HepG2 (cell line): ENCODE data around the gene MBOAT7. TPM values are rescaled to one million over a fixed set of nuclear protein-coding genes. Genes with fewer than 3 reads are reported as not detected.

ENCODE experiments used
- ATF2 ChIP-seq: sonication (generic); formaldehyde crosslinking; IDR thresholded peaks from 2 replicates; pipeline ENCODE4 v1.4.0; 2020; ENCODE audit warnings: missing genetic modification reagents
- DBP ChIP-seq: sonication (generic); formaldehyde crosslinking; IDR thresholded peaks from 2 replicates; pipeline ENCODE4 v1.4.0; 2020; ENCODE audit warnings: missing genetic modification reagents; ENCODE audit errors: not compliant biosample characterization
- GLI4 ChIP-seq: sonication (generic); formaldehyde crosslinking; IDR thresholded peaks from 2 replicates; pipeline ENCODE4 v1.5.1; 2020; ENCODE audit warnings: missing genetic modification reagents, mild to moderate bottlenecking, moderate library complexity, borderline replicate concordance
- HDAC2 ChIP-seq: sonication (generic); formaldehyde crosslinking; IDR thresholded peaks from 2 replicates; pipeline ENCODE4 v1.4.0; 2020; ENCODE audit warnings: missing genetic modification reagents
- NR2F2 ChIP-seq: IDR thresholded peaks from 2 replicates; pipeline ENCODE4 v1.6.1; 2012; ENCODE audit warnings: low read depth, inconsistent platforms, borderline replicate concordance
- POLR2AphosphoS5 ChIP-seq: IDR thresholded peaks from 2 replicates; pipeline ENCODE4 v1.6.1; 2012; ENCODE audit warnings: low read depth, low read length
- SNAPC4 ChIP-seq: sonication (generic); formaldehyde crosslinking; IDR thresholded peaks from 2 replicates; pipeline ENCODE4 v1.4.0; 2020; ENCODE audit warnings: mild to moderate bottlenecking, missing genetic modification reagents
- ZHX2 ChIP-seq, 2 experiments: sonication (generic) in 1 of 2; formaldehyde crosslinking in 1 of 2; IDR thresholded peaks; 2 replicates each; pipeline versions ENCODE4 v1.6.1 to v1.9.0; 2014 to 2022; ENCODE audit warnings: antibody characterized with exemption in 1 of 2, borderline replicate concordance in 1 of 2, inconsistent platforms in 1 of 2, low read depth in 1 of 2, missing genetic modification reagents in 1 of 2
- ZNF138 ChIP-seq: sonication (generic); formaldehyde crosslinking; IDR thresholded peaks from 2 replicates; pipeline ENCODE4 v1.5.0; 2020; ENCODE audit warnings: mild to moderate bottlenecking, low read depth, missing genetic modification reagents
- ZNF276 ChIP-seq: sonication (generic); formaldehyde crosslinking; IDR thresholded peaks from 2 replicates; pipeline ENCODE4 v1.4.0; 2020; ENCODE audit warnings: mild to moderate bottlenecking, low read depth, missing genetic modification reagents
- ZNF543 ChIP-seq: sonication (generic); formaldehyde crosslinking; IDR thresholded peaks from 2 replicates; pipeline ENCODE4 v1.4.0; 2020; ENCODE audit warnings: mild to moderate bottlenecking, missing genetic modification reagents
- ZNF7 ChIP-seq: IDR thresholded peaks from 2 replicates; pipeline ENCODE4 v1.6.1; 2016; ENCODE audit warnings: missing biosample characterization, missing genetic modification reagents
- polyA plus RNA-seq, 8 experiments: library from polyadenylated mRNA; depleted of rRNA in 3 of 8; stranded (reverse) in 7 of 8; unstranded in 1 of 8; fragments of >200 nt; fragmentation: Illumina TruSeq in 4 of 8; extraction: Trizol in 4 of 8; gene quantifications; 2 replicates each; pipeline versions ENCODE4 v1.2.1 to v1.2.3, GENCODE V29; 2011 to 2016; ENCODE audit warnings: low read depth in 4 of 8, missing spikeins in 1 of 8, mixed read lengths in 1 of 8; ENCODE audit not compliant: insufficient read depth in 1 of 8
- total RNA-seq, 5 experiments: library from RNA; depleted of rRNA; stranded (reverse); fragments of >200 nt; fragmentation: Illumina TruSeq; extraction: Trizol; gene quantifications; 2 replicates each; pipeline ENCODE4 v1.2.3, GENCODE V29; 2016; ENCODE audit warnings: low read depth in 1 of 5

The MBOAT7 gene
- total and polyA plus RNA-seq, 2 of the 13 experiments (the other 11 are each of a cell fraction or from before 2014, with no cell fraction given), result 22.2 to 25.5 TPM

GRCh38 chr19:54207983-54208783, 18.8 kb upstream of the MBOAT7 start (continued):
- TF ChIP-seq ZHX2 (IDR thresholded peaks at IDR 0.05; ENCODE audit: low read depth), result no peak
- TF ChIP-seq ZHX2 (CRISPR knock-in tag; IDR thresholded peaks at IDR 0.05; ENCODE audit: borderline replicate concordance), result no peak
- peak; percentile 43 for TF ChIP-seq POLR2AphosphoS5
- TF ChIP-seq GLI4, result no peak
- no peak for TF ChIP-seq ZNF276 (CRISPR knock-in tag)
- TF ChIP-seq NR2F2, result no peak; the same call in 1 of the 2 replicates
- no peak for TF ChIP-seq DBP (CRISPR knock-in tag)
- no peak for TF ChIP-seq SNAPC4 (CRISPR knock-in tag)
- no peak for TF ChIP-seq ZNF543 (CRISPR knock-in tag)
- TF ChIP-seq ATF2, result no peak; the same call in 1 of the 2 replicates
- TF ChIP-seq ZNF7 (CRISPR knock-in tag), result no peak
- no peak for TF ChIP-seq HDAC2 (CRISPR knock-in tag)
- no peak for TF ChIP-seq ZNF138 (CRISPR knock-in tag)
